ENCODE data around the gene SPRED2. TPM values are rescaled to one million over a fixed set of nuclear protein-coding genes. Genes with fewer than 3 reads are reported as not detected.
"Not testable (repeated sequence)": the region's sequence is repeated elsewhere in the genome, so short reads cannot be mapped to it uniquely, and the experiment has no call there.

SPRED2 gene
- total RNA-seq, 1 experiment from 2014 or later = 10.4 TPM

DNA sequence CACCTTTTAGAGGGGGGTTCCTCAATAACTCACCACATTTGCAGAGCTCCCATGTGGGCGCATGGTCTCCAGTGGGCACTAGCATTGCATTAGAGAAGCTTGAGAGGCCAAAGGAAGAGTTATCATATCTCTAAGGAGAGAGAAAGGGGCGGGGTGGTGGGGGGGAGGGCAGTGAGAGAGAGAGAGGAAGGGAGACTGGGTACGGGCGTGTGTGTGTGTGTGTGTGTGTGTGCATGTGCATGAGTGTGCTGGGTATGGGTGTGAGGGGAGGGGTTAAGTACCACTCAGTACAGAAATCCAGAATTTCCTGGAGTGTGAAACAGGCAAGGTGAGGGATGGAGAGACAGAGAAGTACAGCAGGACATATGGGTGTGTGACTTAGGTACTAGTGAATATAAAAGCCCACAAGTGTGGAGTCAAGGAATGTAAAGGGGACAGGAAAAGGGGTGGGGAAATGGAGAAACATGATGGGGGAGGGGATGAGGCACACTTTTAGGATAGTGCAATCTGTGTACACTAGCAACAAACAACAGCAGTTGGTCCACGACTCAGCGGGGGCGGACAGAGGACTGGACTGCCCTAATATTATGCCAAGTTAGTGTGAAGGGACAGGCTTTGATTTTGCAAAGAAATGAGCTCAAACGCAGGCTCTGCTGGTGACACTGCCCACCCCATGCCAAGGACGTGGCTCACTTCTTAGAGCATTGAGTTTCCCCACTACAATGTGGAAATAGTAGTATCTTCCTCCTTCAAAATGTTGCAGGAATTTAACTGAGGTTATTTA lies 91.3 kb downstream of the SPRED2 start:
- in situ Hi-C loops (cut with HindIII; ENCODE audit: low pct_unique_long_range_greater_than_20kb, low sequenced_read_pairs) = no loop called here
- DNase-seq (ENCODE audit: low read depth, low spot score) = no peak

DNA sequence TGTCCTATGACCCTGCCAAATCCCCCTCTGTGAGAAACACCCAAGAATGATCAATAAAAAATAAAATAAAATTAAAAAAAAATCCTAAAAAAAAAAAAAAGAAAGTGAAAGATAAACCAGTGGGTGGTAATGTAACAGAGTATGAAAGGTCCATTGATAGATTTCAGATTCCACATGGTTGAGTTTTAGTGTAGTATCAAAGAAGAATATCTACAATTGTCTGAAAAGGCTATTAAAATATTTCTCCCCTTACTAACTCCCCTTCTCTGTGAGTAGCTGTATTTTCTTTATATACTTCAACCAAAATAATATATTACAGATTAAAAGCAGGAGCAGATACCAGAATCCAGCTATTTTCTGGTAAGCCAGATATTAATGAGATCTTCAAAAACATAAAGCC lies 92.8 kb downstream of the SPRED2 start:
- DNase-seq (ENCODE audit: low read depth, low spot score) = no peak
- in situ Hi-C loops (cut with HindIII; ENCODE audit: low pct_unique_long_range_greater_than_20kb, low sequenced_read_pairs) = no loop called here

- DNase-seq (ENCODE audit: low read depth, low spot score); in situ Hi-C loops (cut with HindIII; ENCODE audit: low pct_unique_long_range_greater_than_20kb, low sequenced_read_pairs): not testable (repeated sequence)
Observed at GRCh38 chr2:65338830-65339495, 93.4 kb downstream of the SPRED2 start.

- DNase-seq (ENCODE audit: low read depth, low spot score); in situ Hi-C loops (cut with HindIII; ENCODE audit: low pct_unique_long_range_greater_than_20kb, low sequenced_read_pairs): not testable (repeated sequence)
Observed at GRCh38 chr2:65337915-65338314, 94.5 kb downstream of the SPRED2 start.

DNA sequence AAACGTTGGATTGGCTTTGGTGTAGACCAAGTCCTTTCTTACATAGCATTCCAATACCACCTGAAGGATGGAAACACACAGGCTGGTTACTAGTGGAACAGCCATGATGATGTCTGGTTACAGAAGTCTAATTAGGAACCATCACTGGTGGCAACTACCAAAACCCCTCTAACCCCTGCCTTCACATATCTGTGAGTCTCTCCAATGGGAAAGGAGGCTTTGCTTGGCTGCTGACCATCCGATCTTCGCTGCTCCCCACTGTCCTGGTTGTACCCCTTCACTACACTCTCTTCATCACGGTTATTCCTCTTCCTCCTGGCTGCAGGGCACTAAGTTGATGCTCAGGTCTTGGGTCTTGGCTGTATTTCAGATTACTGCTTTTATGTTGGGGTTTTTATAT lies 97.7 kb downstream of the SPRED2 start:
- in situ Hi-C loops (cut with HindIII; ENCODE audit: low pct_unique_long_range_greater_than_20kb, low sequenced_read_pairs) = no loop called here
- no peak for DNase-seq (ENCODE audit: low read depth, low spot score)

GRCh38 chr2:65331336-65332025 lies 100.9 kb downstream of the SPRED2 start:
- DNase-seq (ENCODE audit: low read depth, low spot score) = no peak

GRCh38 chr2:65329525-65329924 lies 102.9 kb downstream of the SPRED2 start:
- in situ Hi-C loops (cut with HindIII; ENCODE audit: low pct_unique_long_range_greater_than_20kb, low sequenced_read_pairs) = no loop called here
- no peak for DNase-seq (ENCODE audit: low read depth, low spot score)

More at GRCh38 chr2:65331336-65332025, 100.9 kb downstream of the SPRED2 start:
- in situ Hi-C loops (cut with HindIII; ENCODE audit: low pct_unique_long_range_greater_than_20kb, low sequenced_read_pairs) = no loop called here

GRCh38 chr2:65326276-65326675 lies 106.1 kb downstream of the SPRED2 start:
- in situ Hi-C loops (cut with HindIII; ENCODE audit: low pct_unique_long_range_greater_than_20kb, low sequenced_read_pairs) = no loop called here

DNA sequence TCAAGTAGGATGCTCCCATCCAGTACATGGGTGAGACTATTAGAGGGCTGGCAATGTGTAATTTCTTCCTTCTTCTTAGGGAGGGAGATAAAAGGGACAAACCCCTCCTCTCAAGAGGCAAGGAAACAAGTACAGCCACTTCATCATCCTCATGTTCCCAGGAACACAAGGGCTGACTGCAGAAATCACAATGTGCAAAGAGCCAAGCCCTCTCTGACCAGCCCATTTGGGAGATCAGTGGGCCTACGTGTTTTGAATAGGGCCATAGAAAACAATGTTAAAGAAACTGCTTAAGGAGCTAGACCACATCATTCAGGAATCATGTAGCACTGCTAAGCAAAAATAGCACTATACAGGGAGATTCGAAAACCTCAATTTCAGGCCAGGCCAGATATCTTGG lies 107.3 kb downstream of the SPRED2 start:
- DNase-seq (ENCODE audit: low read depth, low spot score) = no peak
- in situ Hi-C loops (cut with HindIII; ENCODE audit: low pct_unique_long_range_greater_than_20kb, low sequenced_read_pairs) = no loop called here

More at GRCh38 chr2:65326276-65326675, 106.1 kb downstream of the SPRED2 start:
- no peak for DNase-seq (ENCODE audit: low read depth, low spot score)

GRCh38 chr2:65320946-65321345 lies 111.5 kb downstream of the SPRED2 start:
- in situ Hi-C loops (cut with HindIII; ENCODE audit: low pct_unique_long_range_greater_than_20kb, low sequenced_read_pairs) = no loop called here
- no peak for DNase-seq (ENCODE audit: low read depth, low spot score)

GRCh38 chr2:65320042-65320725 lies 112.2 kb downstream of the SPRED2 start:
- peak; percentile 65 for DNase-seq (ENCODE audit: low read depth, low spot score)
- in situ Hi-C loops (cut with HindIII; ENCODE audit: low pct_unique_long_range_greater_than_20kb, low sequenced_read_pairs) = no loop called here

DNA sequence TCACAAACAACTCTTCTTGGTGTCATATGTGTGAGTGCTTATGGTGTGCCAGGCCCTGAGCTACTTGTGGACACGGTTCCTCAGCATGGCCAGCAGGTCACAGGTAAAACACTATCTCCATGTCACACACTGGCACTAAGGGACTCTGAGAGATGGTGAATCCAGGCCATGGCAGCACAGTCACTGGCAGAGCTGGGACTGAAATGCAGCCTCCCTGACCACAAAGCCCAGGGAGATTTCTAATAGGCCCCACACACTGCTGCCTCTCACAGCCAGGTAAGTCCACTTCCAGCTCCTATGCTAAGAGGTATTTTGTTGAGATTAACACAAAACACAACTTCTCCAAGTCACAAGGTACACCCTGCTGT lies 112.7 kb downstream of the SPRED2 start:
- in situ Hi-C loops (cut with HindIII; ENCODE audit: low pct_unique_long_range_greater_than_20kb, low sequenced_read_pairs) = no loop called here
- DNase-seq (ENCODE audit: low read depth, low spot score) = no peak

GRCh38 chr2:65319072-65319673 lies 113.2 kb downstream of the SPRED2 start:
- in situ Hi-C loops (cut with HindIII; ENCODE audit: low pct_unique_long_range_greater_than_20kb, low sequenced_read_pairs) = no loop called here
- DNase-seq (ENCODE audit: low read depth, low spot score) = no peak

GRCh38 chr2:65317841-65318240 lies 114.6 kb downstream of the SPRED2 start:
- DNase-seq (ENCODE audit: low read depth, low spot score) = no peak
- in situ Hi-C loops (cut with HindIII; ENCODE audit: low pct_unique_long_range_greater_than_20kb, low sequenced_read_pairs) = no loop called here

DNA sequence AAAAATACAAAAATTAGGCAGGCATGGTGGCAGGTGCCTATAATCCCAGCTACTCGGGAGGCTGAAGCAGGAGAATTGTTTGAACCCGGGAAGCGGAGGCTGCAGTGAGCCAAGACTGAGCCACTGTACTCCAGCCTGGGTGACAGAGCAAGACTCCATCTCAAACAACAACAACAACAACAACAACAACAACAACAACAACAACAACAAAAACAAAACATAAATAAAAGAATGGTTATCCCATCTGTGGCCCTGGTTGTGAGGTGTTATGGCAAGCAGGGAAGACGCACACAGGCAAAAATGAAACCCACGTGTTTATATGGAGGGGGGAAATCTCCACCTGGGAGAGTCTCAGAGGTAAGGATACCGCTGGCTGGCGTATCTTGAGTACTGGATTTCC lies 115.0 kb downstream of the SPRED2 start:
- DNase-seq (ENCODE audit: low read depth, low spot score); in situ Hi-C loops (cut with HindIII; ENCODE audit: low pct_unique_long_range_greater_than_20kb, low sequenced_read_pairs): not testable (repeated sequence)

- in situ Hi-C loops (cut with HindIII; ENCODE audit: low pct_unique_long_range_greater_than_20kb, low sequenced_read_pairs) = no loop called here
- no peak for DNase-seq (ENCODE audit: low read depth, low spot score)
Observed at GRCh38 chr2:65316072-65316471, 116.3 kb downstream of the SPRED2 start.

GRCh38 chr2:65314801-65315441 lies 117.5 kb downstream of the SPRED2 start:
- no peak for DNase-seq (ENCODE audit: low read depth, low spot score)
- in situ Hi-C loops (cut with HindIII; ENCODE audit: low pct_unique_long_range_greater_than_20kb, low sequenced_read_pairs) = no loop called here
